Measurements from ENCODE around the gene SACS.

DNA sequence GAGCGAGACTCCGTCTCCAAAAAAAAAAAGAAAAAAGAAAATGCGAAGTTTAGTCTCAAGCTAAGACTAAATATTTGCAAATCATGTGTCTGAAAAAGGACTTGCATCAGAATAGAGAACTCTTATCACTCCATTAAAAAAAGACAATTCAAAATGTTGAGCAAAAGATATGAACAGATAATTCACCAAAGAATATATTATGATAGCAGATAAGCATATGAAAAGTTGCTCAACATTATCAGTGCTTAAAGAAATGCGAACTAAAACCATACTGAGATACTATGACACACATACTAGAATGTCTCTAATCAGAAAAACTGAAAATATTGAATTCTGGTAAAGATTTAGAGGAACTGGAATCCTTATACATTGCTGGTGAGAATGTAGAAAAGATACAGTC lies 38.7 kb upstream of the SACS start:
- TF ChIP-seq, protein P1, sequence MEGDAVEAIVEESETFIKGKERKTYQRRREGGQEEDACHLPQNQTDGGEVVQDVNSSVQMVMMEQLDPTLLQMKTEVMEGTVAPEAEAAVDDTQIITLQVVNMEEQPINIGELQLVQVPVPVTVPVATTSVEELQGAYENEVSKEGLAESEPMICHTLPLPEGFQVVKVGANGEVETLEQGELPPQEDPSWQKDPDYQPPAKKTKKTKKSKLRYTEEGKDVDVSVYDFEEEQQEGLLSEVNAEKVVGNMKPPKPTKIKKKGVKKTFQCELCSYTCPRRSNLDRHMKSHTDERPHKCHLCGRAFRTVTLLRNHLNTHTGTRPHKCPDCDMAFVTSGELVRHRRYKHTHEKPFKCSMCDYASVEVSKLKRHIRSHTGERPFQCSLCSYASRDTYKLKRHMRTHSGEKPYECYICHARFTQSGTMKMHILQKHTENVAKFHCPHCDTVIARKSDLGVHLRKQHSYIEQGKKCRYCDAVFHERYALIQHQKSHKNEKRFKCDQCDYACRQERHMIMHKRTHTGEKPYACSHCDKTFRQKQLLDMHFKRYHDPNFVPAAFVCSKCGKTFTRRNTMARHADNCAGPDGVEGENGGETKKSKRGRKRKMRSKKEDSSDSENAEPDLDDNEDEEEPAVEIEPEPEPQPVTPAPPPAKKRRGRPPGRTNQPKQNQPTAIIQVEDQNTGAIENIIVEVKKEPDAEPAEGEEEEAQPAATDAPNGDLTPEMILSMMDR (IDR thresholded peaks at IDR 0.05; ENCODE audit: low read depth, low read length) = no peak
- TF ChIP-seq EZH2phosphoT487 (IDR thresholded peaks at IDR 0.05; ENCODE audit: low read depth) = no peak
